ENCODE results near the gene GSTP1. TPM values are rescaled to one million over a fixed set of nuclear protein-coding genes. Genes with fewer than 3 reads are reported as not detected.

GSTP1 gene
- total and polyA plus RNA-seq, 11 donors: 294 to 830 (median 393) TPM

GRCh38 chr11:67613313-67613959, 29.8 kb downstream of the GSTP1 start:
- Histone ChIP-seq H3K4me3 (peak overlapping the region in 8 of 12 donors; percentile 23 to 57 (median 48)), H3K27me3 (peaks cover 0 to 15% (median 0%) of the 10 kb centered on the region in 9 donors), H3K4me1 (peaks cover 0 to 40% (median 12%) of the 10 kb centered on the region in 12 donors), H3K9me3 (no peaks in the 10 kb centered on the region), H3K27ac (peak overlapping the region in 9 of 12 donors; percentile 19 to 88 (median 57)), H3K36me3 (peaks cover 0 to 50% (median 45%) of the 10 kb centered on the region in 9 donors)
- intact Hi-C loops (cut with DNase I): loop anchor here in 1 of 10 donors (5.0 kb wide), 1 partner anchor 49 kb away; no protein-coding TSS in a partner anchor
- DNase-seq (peak in 1 of 5 donors; percentile 41), ATAC-seq (peak in 1 of 4 donors; percentile 8)
- no peak for TF ChIP-seq CTCF (IDR thresholded peaks at IDR 0.05)
- TF ChIP-seq POLR2A (IDR thresholded peaks at IDR 0.05): no peak
- 82 to 94% (median 85%) methylated on average over 11 to 17 of the region's 17 CpGs for WGBS, 4 donors

DNA sequence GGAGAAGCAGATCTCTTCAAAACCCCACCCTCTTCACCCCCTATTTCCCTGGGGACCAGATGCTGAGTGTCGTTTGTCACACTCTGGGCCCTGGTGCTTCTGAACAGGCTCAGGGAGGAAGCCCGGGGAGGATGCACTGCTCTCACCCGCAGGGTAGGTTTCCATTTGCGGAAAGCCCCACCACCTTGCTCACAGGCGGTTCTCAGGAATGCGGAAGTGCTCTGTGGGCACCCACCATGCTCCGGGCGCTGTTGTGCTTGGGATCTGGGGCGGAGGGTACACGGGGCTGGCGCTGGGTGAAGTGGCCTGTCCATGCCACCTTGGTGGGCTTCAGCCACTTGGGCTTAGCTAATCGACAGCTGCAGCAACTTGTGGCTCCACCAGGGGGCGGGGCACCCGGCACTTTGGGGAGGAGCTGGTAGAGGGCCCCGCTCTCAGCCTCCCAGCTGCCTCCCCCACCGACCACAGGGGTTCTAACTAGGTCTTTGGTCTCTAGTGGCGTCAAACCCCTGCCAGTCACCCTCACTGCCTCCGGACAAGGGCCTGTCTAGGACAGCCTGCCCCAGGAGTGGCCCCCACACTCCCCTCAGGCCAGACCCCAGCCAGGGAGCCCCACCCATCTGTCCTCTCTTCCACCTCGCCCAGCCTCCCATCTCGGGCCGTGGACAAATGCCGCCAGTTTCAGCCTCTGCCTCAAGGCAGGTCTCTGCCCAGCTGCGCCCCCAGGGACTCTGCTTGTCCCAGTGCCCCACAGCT, 30.5 kb downstream of the GSTP1 start:
- Histone ChIP-seq H3K36me3 (peaks cover 0 to 43% (median 38%) of the 10 kb centered on the region in 9 donors), H3K9me3 (no peaks in the 10 kb centered on the region), H3K27ac (peak overlapping the region in 10 of 12 donors; percentile 19 to 88 (median 55)), H3K4me3 (peak overlapping the region in 11 of 12 donors; percentile 20 to 57 (median 45)), H3K4me1 (peaks cover 0 to 38% (median 12%) of the 10 kb centered on the region in 12 donors), H3K27me3 (peaks cover 0 to 15% (median 0%) of the 10 kb centered on the region in 9 donors)
- ATAC-seq (peak; percentile 18 to 52 (median 44)), DNase-seq (peak in 4 of 5 donors; percentile 59 to 78 (median 66))
- intact Hi-C loops (cut with DNase I): loop anchor here in 1 of 10 donors (5.0 kb wide), 1 partner anchor 48 kb away; no protein-coding TSS in a partner anchor
- 14 to 26% (median 20%) methylated on average over 14 to 23 of the region's 23 CpGs for WGBS, 4 donors
- TF ChIP-seq CTCF (IDR thresholded peaks at IDR 0.05): peak; percentile 59 to 78 (median 70)
- no peak for TF ChIP-seq POLR2A (IDR thresholded peaks at IDR 0.05)

GRCh38 chr11:67614730-67615714, 31.4 kb downstream of the GSTP1 start:
- intact Hi-C loops (cut with DNase I): loop anchor here in 1 of 10 donors (5.0 kb wide), 1 partner anchor 47 kb away; no protein-coding TSS in a partner anchor
- H3K4me1 ChIP-seq: peaks cover 0 to 38% (median 12%) of the 10 kb centered on the region in 12 donors
- whole genome bisulfite sequencing, 4 donors: 82 to 90% (median 83%) methylated on average over 7 to 18 of the region's 18 CpGs
- DNase-seq: peak in 3 of 5 donors; percentile 38 to 69 (median 67)
- ATAC-seq: peak; percentile 5 to 49 (median 24)
- H3K4me3 ChIP-seq: no peak overlapping the region
- H3K9me3 ChIP-seq: no peaks in the 10 kb centered on the region
- peaks cover 0 to 15% (median 0%) of the 10 kb centered on the region in 9 donors for H3K27me3 ChIP-seq
- H3K27ac ChIP-seq: peak overlapping the region in 4 of 12 donors; percentile 53 to 88 (median 59)
- TF ChIP-seq CTCF (IDR thresholded peaks at IDR 0.05) (peak; percentile 19 to 56 (median 38)), POLR2A (IDR thresholded peaks at IDR 0.05) (no peak)
- H3K36me3 ChIP-seq: peaks cover 0 to 34% (median 29%) of the 10 kb centered on the region in 9 donors
